Inferior parietal cortex (tissue), 1 donor: ENCODE results near the gene FSD2.
"Not testable (repeated sequence)": the region's sequence is repeated elsewhere in the genome, so short reads cannot be mapped to it uniquely, and the experiment has no call there.

ENCODE experiments used
- DNase-seq: peaks from one replicate; pipeline ENCODE4 v3.0.0-alpha.2; 2016; ENCODE audit errors: extremely low spot score

Gene FSD2

DNA sequence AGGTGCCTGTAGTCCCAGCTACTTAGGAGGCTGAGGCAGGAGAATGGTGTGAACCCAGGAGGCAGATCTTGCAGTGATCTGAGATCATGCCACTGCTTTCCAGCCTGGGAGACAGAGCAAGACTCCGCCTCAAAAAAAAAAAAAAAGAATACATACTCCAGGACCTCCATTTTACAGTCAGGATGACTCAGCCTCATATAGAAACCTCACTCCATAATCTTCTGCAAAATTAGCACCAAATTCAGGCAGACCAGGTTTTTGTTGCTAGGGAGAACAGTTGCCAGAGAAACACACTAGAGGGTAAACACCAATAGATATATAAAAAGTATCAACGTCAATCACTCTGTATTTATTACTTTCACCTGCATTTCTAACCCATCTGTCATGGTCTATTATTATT lies 67.9 kb downstream of the FSD2 start:
- peak; percentile 20 for DNase-seq

DNA sequence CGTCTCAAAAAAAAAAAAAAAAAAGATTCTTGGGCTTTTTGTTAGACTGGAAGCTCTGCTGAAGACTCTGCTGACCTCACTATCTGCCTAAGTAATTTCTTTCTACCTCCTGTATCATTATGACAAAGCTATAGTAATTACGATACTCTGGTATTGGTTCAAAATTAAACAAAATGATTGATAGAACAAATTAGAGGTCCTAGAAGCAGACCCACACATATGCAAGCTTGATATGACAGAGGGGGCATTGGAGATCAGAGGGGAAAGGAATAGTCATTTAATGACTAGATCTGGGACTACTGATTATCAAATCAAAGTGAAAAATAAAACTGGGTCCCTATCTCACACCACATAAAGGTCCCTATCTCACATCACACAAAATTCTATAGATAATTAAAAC lies 74.3 kb downstream of the FSD2 start:
- DNase-seq = no peak

DNA sequence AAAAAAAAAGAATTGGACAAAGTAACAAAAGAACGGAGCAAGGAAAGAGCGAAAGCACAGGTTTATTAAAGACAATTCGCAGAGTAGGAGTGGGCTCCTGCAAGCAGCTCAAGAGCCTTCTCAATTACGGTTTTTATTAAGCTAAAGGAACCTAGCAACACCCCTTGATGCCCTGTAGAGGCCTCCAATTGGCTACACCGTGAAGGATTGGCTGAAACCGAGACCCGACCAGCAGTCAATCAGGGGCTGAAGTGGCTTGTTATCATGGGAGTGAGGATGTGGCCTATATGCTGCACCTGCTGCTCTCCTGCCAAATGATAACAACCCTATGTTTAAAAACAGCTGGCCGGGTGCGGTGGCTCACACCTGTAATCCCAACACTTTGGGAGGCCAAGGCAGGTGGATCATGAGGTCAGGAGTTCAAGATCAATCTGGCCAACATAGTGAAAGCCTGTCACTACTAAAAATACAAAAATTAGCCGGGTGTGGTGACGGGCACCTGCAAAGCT lies 75.8 kb downstream of the FSD2 start:
- no peak for DNase-seq

DNA sequence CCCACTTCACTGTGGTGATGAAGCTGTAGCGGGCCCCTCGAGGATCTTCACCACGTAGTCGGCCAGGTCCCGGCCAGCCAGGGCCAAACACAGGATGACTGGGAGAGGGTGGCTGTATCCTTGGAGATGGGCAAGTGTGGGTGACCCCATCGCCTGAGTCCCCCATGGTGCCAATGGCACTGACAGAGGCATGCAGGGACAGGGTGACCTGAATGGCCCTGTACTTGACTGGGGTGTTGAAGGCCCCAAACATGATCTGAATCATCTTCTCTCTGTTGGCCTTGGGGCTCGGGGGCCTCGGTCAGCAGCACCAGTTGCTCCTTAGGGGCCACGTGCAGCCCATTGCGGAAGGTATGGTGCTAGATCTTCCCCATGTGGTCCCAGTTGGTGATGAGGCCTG lies 79.1 kb downstream of the FSD2 start:
- no peak for DNase-seq

DNA sequence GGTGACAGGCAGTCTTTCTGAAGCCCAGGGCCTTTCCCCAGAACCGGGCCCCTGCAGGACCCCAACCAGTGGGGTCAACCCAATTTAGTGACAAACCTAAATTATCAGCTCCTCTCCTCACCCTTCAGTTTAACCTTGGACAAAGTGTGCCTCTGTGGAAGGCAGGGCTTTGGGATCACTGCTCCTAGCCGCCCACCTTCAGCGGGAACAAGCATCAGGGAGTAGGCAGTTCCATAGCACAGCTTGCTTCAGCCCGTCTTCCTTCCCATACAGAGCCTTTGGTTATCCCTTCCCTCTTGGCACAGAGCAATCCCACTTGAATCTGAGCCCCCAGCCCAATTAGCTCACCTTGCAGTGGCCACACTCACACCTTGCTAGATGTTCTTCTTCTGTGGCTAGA lies 90.9 kb downstream of the FSD2 start:
- no peak for DNase-seq

DNA sequence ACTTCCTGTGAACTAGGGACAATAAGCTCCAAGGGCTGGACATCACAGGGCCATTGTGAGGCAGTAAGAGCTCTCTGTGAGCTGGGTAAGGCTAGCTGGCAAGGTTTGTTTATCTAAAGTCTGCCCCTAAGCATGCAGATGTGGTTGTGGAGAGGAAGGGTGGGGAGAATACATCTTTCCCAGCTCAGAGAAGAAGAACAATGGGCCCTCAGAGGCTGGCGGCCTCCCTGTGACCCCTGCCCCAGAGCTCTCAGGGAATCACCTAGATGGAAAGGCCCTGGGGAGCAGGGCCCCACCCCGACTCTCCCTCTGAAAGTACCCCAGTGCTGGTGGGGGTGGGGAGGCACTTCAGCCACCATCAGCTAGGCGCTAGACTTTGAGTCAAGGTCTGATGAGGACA lies 91.9 kb downstream of the FSD2 start:
- no peak for DNase-seq

DNA sequence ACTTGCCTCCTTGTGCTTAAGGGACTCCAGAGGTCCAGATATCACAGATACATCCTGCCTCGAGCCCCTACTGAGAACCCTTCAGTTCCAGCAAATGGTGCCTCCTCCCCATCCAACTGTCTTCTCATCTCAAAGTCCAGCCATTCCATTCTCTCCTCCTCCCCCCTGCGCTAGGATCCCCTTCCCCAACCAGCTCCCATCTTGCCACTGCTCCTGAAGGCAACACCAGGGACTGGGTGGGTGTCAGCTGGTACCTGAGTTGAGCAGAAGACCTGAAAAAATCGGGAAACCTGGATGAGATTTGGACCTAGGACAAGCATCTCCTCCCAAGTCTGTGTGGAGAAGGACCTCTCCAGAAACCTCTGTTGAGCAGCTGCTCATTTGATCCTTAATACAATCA lies 93.8 kb downstream of the FSD2 start:
- no peak for DNase-seq

DNA sequence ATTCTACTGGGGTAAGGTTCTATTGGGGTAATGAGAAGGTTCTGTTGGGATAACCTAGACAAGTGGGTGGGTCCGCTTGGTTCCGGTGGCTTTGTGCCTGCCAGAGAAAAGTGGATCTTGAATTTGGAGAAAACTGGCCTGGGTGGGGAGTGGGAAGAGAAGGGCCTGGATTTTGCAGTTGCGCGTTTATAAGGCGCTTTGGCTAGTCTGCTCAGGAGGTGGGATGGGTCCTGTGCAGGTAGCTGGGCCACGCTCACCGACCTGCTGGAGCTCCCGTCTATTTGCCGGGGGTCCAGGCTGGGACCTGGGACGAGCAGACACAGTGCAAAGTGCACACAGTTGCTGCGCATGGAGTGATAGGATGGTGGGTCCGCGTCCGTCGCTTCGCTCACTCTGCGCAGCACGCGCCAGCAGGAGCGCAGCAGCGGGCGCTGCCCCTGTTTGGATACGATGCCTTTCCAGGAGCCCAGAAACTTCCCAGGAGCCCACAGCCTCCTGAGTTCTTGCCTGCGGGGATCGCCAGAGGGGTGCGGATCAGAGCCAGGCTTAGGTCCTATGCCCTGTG lies 94.9 kb downstream of the FSD2 start:
- no peak for DNase-seq

DNA sequence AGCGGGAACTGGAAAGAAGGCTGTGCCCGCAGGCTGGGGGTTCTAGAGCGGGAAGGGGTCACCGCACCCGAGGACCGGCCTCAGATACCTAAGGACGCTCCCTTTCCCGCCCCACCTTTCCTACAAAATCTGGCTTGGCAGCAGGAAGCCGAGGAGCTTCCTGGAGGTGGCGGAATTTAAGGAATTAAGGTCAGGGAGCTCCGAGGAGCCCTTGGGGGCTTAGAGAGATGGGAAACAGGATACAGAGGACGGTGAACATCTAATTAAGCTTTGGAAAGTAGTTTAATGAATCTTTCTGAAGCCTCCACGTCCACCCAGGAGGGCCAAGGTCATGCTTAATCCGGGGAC lies 95.7 kb downstream of the FSD2 start:
- DNase-seq = no peak

DNA sequence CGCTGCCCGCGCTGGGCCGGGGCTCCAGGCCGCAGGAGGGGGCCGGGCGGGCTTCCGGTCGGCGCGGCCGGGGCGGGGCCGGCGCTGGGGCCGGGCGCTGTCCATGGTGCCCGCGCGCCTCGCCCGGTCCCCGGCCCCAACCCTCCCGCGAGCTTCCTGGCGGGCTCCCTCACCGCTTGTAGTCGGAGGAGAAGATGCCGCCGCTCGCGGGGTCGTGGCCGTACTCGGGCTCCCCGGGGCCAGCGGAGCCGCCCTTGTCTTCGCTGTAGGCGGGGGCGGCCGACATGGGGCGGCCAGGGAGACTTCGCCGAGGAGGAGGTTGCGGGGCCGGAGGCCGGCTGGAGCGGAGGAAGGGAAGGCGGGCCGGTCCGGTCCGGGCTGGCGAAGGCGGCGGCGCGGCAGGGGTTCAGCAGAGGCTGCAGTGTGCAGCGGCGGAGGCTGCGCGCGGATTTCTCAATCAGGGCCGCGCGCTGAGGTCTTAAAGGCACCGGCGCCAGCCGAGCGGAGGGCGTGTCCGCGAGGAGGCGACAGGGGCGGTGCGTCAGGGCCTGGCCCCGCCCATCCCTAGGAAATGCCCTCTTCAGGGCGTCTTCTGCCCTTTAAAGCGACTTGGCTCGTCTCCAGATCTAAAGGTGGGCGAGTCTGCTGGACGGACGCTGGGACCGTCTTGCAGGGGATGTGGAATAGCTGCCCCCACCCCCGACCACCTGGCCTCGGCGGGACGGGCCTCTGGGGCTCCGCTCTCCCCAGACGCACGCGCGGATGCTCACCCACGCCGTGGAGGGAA lies 96.3 kb downstream of the FSD2 start, which contains the start of gene AP3B2:
AP3B2 (minus strand) TSS at position 455 of the 787 bp plus-strand sequence; CDS start at position 286, 169 bp downstream.
- DNase-seq = peak; percentile 72

DNA sequence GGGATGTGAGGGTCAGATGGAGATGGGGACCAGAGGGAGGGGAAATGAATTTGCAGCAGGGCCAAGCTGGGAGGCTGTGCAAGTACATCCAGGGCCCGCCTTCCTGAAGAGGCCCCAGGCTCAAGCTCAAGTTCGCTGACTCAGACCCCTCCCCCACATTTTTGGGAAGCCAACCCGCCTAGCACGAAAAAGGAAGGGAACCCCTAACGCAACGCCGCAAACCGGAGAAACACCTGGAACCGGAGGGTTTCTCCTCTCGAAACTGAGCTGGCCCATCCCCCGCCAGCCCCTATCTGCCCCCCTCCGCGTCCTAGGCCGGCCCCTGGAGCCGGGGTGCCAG lies 96.8 kb downstream of the FSD2 start:
- peak; percentile 8 for DNase-seq

DNA sequence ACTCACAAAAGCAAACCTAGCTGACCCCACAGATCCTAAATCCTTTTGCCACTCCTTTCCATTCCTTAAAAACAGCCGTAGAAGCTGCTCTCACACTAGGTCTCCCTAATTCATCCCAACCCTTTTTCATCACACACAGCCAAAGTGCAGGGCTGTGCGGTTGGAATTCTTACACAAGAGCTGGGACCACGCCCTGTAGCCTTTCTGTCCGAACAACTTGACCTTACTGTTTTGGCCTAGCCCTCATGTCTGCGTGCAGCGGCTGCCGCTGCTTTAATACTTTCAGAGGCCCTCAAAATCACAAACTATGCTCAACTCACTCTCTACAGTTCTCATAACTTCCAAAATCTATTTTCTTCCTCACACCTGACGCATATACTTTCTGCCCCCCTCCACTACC lies 100.0 kb downstream of the FSD2 start:
- DNase-seq = not testable (repeated sequence)
